ENCODE data around the gene ZFPM1.

ZFPM1 gene

GRCh38 chr16:88475037-88475436 is 22.0 kb downstream of the ZFPM1 start:
- Mint-ChIP-seq H3K9me3 (no peaks in the 10 kb centered on the region), H3K27me3 (ENCODE audit: low read depth) (peaks cover 6% of the 10 kb centered on the region), H3K4me3 (no peak overlapping the region), H3K36me3 (ENCODE audit: low read depth) (no peaks in the 10 kb centered on the region), H3K4me1 (peaks cover 7% of the 10 kb centered on the region), H3K27ac (no peak overlapping the region)
- no peak for TF ChIP-seq CTCF (IDR thresholded peaks at IDR 0.05; ENCODE audit: unreplicated experiment in 3 of 3)

- TF ChIP-seq CTCF (IDR thresholded peaks at IDR 0.05; ENCODE audit: unreplicated experiment in 3 of 3) = no peak
- no peak overlapping the region for H3K4me3 Mint-ChIP-seq
Observed at GRCh38 chr16:88476203-88476602, 23.1 kb downstream of the ZFPM1 start.

GRCh38 chr16:88476817-88477397 is 23.8 kb downstream of the ZFPM1 start:
- Mint-ChIP-seq H3K27me3 (ENCODE audit: low read depth) (peaks cover 6% of the 10 kb centered on the region), H3K36me3 (ENCODE audit: low read depth) (no peaks in the 10 kb centered on the region), H3K4me3 (no peak overlapping the region), H3K4me1 (peaks cover 10% of the 10 kb centered on the region), H3K27ac (peak overlapping the region in 1 of 3 experiments; percentile 74), H3K9me3 (no peaks in the 10 kb centered on the region)
- no peak for TF ChIP-seq CTCF (IDR thresholded peaks at IDR 0.05; ENCODE audit: unreplicated experiment in 3 of 3)

More at GRCh38 chr16:88476203-88476602, 23.1 kb downstream of the ZFPM1 start:
- Mint-ChIP-seq H3K9me3 (no peaks in the 10 kb centered on the region), H3K36me3 (ENCODE audit: low read depth) (no peaks in the 10 kb centered on the region), H3K27me3 (ENCODE audit: low read depth) (peaks cover 6% of the 10 kb centered on the region), H3K27ac (no peak overlapping the region), H3K4me1 (peaks cover 7% of the 10 kb centered on the region)

- H3K9me3 Mint-ChIP-seq = no peaks in the 10 kb centered on the region
- TF ChIP-seq CTCF (IDR thresholded peaks at IDR 0.05; ENCODE audit: unreplicated experiment in 3 of 3) = no peak
- H3K36me3 Mint-ChIP-seq (ENCODE audit: low read depth) = no peaks in the 10 kb centered on the region
- peak overlapping the region in 1 of 3 experiments; percentile 37 for H3K27ac Mint-ChIP-seq
- H3K27me3 Mint-ChIP-seq (ENCODE audit: low read depth) = peaks cover 6% of the 10 kb centered on the region
- no peak overlapping the region for H3K4me3 Mint-ChIP-seq
- H3K4me1 Mint-ChIP-seq = peaks cover 11% of the 10 kb centered on the region
Observed at GRCh38 chr16:88477631-88478519, 24.8 kb downstream of the ZFPM1 start.

- Mint-ChIP-seq H3K27ac (no peak overlapping the region), H3K9me3 (no peaks in the 10 kb centered on the region), H3K4me1 (peaks cover 11% of the 10 kb centered on the region), H3K36me3 (ENCODE audit: low read depth) (no peaks in the 10 kb centered on the region), H3K4me3 (no peak overlapping the region), H3K27me3 (ENCODE audit: low read depth) (peaks cover 6% of the 10 kb centered on the region)
- no peak for TF ChIP-seq CTCF (IDR thresholded peaks at IDR 0.05; ENCODE audit: unreplicated experiment in 3 of 3)
Observed at GRCh38 chr16:88478889-88479792, 26.1 kb downstream of the ZFPM1 start.
